SIG-M5 (cell line): Measurements from ENCODE around the gene KIF14.
"Not testable (repeated sequence)": the region's sequence is repeated elsewhere in the genome, so short reads cannot be mapped to it uniquely, and the experiment has no call there.

Source experiments
- DNase-seq: peaks from one replicate; lab custom pipeline; 2025; lab: John Stamatoyannopoulos, UW

Gene KIF14

DNA sequence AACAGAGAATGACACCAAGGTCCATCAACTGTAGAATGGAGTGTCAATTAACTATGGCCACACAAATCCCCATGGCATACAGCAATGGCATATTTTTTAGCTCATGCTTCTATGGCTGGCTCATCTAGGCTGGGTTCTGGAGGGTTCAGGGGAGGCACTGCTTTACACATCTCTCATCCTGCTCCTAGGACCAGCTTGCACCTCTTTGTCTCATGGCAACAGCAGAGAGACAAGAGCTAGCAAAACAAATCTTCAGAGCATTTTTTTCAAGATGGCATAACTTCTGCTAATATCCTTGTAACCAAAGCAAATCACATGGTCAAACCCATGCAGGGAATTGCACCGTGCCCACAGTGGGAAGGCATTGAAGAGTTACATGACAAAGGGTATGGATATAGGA lies 82.4 kb downstream of the KIF14 start:
- no peak for DNase-seq

- DNase-seq, result no peak
Measured at GRCh38 chr1:200535605-200536004, 84.9 kb downstream of the KIF14 start.

DNA sequence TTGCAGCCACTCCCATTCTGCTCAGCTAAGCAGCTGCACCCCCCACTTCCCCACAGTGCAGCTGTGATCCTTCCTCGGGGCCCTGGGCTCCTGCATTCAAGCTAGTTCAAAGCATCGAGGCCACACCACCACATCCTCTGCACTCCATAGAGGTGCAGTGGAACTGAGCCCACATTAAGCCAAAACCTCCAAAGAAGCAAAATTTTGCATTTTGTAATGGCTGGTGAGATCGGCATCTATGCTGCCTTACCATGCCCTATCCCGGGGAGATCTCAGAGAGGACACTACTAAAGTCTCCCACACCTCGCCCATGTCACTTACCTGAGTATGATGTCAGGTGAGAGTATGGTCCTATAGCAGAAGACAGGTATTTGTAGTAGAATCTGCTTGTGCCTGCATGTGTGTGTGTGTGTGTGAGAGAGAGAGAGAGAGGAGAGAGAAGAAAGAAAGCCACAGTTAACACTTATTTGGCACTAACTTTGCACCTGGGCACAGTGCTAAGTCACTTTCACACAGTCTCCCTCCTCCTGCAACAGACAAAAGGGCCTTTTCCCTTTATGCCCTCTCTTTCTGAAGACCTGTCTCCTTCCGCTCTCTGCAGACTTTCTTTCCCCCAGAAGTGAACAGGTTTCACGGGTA lies 89.8 kb downstream of the KIF14 start:
- no peak for DNase-seq

GRCh38 chr1:200528858-200529606 lies 91.5 kb downstream of the KIF14 start:
- no peak for DNase-seq

DNA sequence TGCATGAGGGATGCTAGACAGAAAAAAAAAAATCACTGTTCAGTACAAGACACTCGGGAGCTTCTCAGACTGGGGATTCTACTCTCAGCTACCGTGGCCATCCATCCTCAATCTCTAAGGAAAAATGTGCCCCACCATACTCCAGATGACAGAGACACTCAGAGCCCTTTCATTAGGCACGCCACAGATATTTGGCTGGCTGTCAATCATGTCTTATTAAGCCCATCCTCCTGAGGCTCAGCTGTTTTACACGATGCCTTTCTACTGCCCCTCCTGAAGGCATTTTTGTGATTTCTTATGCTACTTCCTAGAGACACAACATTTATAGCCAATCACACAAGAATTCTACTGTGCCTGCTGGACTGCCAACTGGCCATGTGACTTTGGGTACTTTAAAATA lies 92.9 kb downstream of the KIF14 start:
- DNase-seq, result no peak

- DNase-seq, result no peak
Measured at GRCh38 chr1:200526709-200527612, 93.6 kb downstream of the KIF14 start.

DNA sequence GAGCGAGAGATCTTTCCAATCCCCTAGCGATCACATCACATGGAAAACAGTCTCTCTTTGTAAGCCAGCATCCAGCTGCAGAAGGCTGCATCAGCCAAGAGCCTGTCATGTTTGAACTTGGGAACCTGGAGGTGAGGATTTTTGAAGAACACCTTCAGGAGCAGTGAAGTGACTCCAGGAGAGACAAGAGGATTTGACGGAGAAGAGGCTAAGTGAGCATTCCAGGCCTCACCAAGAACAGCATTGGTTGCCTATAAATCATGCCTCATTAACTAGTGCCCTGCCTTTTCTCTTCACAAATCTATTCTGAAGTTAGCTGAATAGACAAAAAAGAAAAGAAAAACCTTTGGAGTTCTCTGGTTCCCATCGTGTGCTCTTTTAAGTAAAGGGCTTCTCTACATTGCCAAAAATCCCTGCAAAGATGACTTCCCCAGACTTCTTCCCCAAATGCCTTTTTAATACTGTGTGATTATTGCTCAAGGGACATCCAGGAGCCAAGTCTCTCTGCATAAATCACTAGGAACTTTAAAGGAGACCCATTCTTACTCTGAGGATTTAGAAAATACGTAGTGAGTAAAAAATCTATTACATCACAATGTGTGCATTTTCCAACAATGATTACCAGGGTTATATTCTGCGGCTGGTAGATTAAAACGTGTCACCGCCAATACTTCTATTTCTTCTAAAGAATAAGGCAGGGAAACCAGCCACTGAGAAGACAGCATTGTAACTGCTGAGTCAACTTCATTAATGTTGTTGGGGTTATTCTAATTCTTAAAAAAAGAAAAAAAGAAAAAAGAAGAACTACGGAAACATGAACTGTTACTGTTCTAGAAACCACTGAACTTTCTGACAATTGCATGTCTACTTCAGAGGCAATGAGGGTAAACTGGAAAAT lies 95.2 kb downstream of the KIF14 start:
- no peak for DNase-seq

DNA sequence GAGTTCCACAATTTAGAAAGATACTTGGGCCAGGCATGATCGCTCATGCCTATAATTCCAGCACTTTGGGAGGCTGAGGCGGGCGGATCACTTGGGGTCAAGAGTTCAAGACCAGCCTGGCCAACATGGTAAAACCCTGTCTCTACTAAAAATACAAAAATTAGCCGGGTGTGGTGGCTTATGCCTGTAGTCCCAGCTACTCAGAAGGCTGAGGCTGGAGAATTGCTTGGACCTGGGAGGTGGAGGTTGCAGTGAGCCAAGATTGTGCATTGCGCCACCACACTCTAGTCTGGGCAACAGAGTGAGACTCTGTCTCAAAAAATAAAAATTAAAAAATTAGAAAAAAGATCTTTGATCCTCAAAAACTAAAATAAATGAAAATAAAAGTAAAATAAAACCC lies 96.0 kb downstream of the KIF14 start:
- DNase-seq, result not testable (repeated sequence)

DNA sequence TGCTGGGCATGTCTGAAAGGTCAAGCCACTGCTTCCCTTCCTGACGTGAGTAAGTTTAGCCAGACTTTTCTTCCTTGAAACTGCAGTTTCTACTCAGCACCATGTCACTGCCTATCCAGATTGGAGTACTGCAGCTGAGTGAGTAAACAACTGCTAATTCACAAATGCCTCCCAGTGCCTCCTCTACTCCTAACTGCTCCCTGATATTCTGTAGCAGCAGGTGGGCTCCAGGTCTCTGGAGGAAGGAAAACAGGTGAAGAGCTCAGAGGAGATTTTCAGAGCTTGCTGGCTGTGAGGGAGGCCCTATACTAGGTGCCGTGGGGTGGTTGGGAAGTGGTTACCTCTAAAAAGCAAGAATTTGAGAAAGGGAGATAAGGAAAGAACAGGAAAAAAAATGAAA lies 96.5 kb downstream of the KIF14 start:
- no peak for DNase-seq

GRCh38 chr1:200520735-200521134 lies 99.8 kb downstream of the KIF14 start:
- DNase-seq, result no peak

DNA sequence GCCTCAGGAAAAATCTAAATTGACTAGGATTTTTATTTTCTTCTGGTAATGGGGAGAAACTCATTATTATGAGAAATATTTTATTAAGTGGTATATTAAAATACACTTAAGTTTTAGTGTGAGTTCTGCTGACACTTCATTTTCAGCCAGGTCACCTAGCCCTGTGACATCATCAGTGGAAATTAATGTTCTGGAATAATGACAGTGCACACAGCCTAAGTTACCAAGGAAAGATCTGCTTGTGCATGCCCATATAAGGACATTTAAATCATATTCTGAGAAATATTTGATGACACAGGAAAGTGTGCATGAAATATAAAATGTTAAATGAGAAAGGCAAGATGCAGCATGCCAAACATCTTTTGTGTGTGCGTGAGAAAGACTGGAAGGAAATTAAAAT lies 102.0 kb downstream of the KIF14 start:
- DNase-seq, result no peak

GRCh38 chr1:200512191-200512590 lies 108.4 kb downstream of the KIF14 start:
- no peak for DNase-seq

DNA sequence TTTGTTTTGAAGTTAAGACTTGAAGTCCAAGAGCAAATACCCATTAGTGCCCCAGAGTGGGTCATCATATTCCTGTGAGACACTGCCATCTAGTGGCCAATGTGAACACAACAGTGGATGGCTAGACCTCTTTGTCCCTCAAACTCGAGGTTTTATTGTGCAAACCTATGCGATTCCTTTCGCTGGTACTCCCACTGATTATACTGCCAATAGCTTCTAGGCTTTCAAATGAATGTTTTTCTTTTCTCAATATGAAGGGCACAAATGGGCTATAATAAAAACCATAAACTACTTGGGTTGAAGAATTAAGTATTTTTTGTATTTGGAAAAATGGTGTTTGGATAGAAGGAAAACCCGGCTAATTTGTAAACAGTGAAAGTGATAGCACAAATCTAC lies 110.3 kb downstream of the KIF14 start:
- no peak for DNase-seq

- DNase-seq, result no peak
Measured at GRCh38 chr1:200506471-200506870, 114.1 kb downstream of the KIF14 start.

- DNase-seq, result no peak
Measured at GRCh38 chr1:200505257-200505656, 115.3 kb downstream of the KIF14 start.
